Activated naive CD4-positive, alpha-beta T cell treated with anti-CD3 and anti-CD28 coated beads, Interleukin-2, amount 50 U/mL, for 16 hours (primary cell): ENCODE results near the gene SIL1.
"Not testable (repeated sequence)": the region's sequence is repeated elsewhere in the genome, so short reads cannot be mapped to it uniquely, and the experiment has no call there.

ENCODE experiments used
- DNase-seq: peaks from one replicate; pipeline ENCODE4 v3.0.0-alpha.2; 2020

SIL1 gene

GRCh38 chr5:139062910-139063663 is 135.1 kb downstream of the SIL1 start:
- DNase-seq = no peak

GRCh38 chr5:139061856-139062255 is 136.3 kb downstream of the SIL1 start:
- DNase-seq = no peak

- DNase-seq = no peak
Measured at GRCh38 chr5:139061274-139061673, 136.9 kb downstream of the SIL1 start.

- DNase-seq = no peak
Measured at GRCh38 chr5:139058121-139058520, 140.0 kb downstream of the SIL1 start.

GRCh38 chr5:139057045-139057939 is 140.9 kb downstream of the SIL1 start:
- not testable (repeated sequence) for DNase-seq

- DNase-seq = no peak
Measured at GRCh38 chr5:139052975-139053374, 145.2 kb downstream of the SIL1 start.

GRCh38 chr5:139051392-139051791 is 146.8 kb downstream of the SIL1 start:
- DNase-seq = no peak

GRCh38 chr5:139050432-139050831 is 147.7 kb downstream of the SIL1 start:
- DNase-seq = no peak

GRCh38 chr5:139049780-139050179 is 148.4 kb downstream of the SIL1 start:
- DNase-seq = no peak

- DNase-seq = no peak
Measured at GRCh38 chr5:139046551-139046950, 151.6 kb downstream of the SIL1 start.

- no peak for DNase-seq
Measured at GRCh38 chr5:139043157-139043905, 154.8 kb downstream of the SIL1 start.

GRCh38 chr5:139040081-139040480 is 158.1 kb downstream of the SIL1 start:
- DNase-seq = no peak

- DNase-seq = no peak
Measured at GRCh38 chr5:139038613-139039305, 159.4 kb downstream of the SIL1 start.

GRCh38 chr5:139037732-139038131 is 160.4 kb downstream of the SIL1 start:
- no peak for DNase-seq

- not testable (repeated sequence) for DNase-seq
Measured at GRCh38 chr5:139036332-139036731, 161.8 kb downstream of the SIL1 start.

- no peak for DNase-seq
Measured at GRCh38 chr5:139027150-139027549, 171.0 kb downstream of the SIL1 start.

- no peak for DNase-seq
Measured at GRCh38 chr5:139025651-139026050, 172.5 kb downstream of the SIL1 start.

GRCh38 chr5:139023286-139023685 is 174.9 kb downstream of the SIL1 start:
- DNase-seq = no peak

GRCh38 chr5:139022528-139022927 is 175.6 kb downstream of the SIL1 start:
- DNase-seq = no peak

GRCh38 chr5:139021346-139021745 is 176.8 kb downstream of the SIL1 start:
- DNase-seq = no peak

- DNase-seq = no peak
Measured at GRCh38 chr5:139019880-139020279, 178.3 kb downstream of the SIL1 start.

- no peak for DNase-seq
Measured at GRCh38 chr5:139019211-139019610, 179.0 kb downstream of the SIL1 start.

GRCh38 chr5:139017624-139018023 is 180.5 kb downstream of the SIL1 start:
- no peak for DNase-seq
